SK-N-SH treated with all-trans-retinoic acid at 6 μM for 48 hours (cell line): ENCODE data around the gene AKAP1.

Source experiments
- ATAC-seq: fragments of 200-7000 bp; cut with Tn5 transposase; 3 replicates; pipeline ENCODE4 v1.9.1; 2020; ENCODE audit warnings: mild to moderate bottlenecking, moderate library complexity
- ARNTL ChIP-seq: fragments of 450-650 bp; formaldehyde crosslinking; IDR thresholded peaks from 2 replicates; pipeline ENCODE4 v1.5.0; 2020; ENCODE audit warnings: low read depth, mild to moderate bottlenecking, moderate library complexity, borderline replicate concordance
- BACH2 ChIP-seq: fragments of 250-450 bp; sonication (Bioruptor Pico); IDR thresholded peaks from 2 replicates; pipeline ENCODE4 v1.9.0; 2021; ENCODE audit warnings: mild to moderate bottlenecking, borderline replicate concordance
- CSDC2 ChIP-seq: fragments of 250-450 bp; sonication (Bioruptor Pico); IDR thresholded peaks from 2 replicates; pipeline ENCODE4 v1.5.0; 2020; ENCODE audit warnings: mild to moderate bottlenecking, moderate library complexity
- ESRRG ChIP-seq: fragments of 250-450 bp; sonication (Bioruptor Pico); IDR thresholded peaks from 2 replicates; pipeline ENCODE4 v1.6.1; 2021; ENCODE audit warnings: mild to moderate bottlenecking
- GLIS3 ChIP-seq: fragments of 250-450 bp; sonication (Bioruptor Pico); IDR thresholded peaks from 2 replicates; pipeline ENCODE4 v1.5.0; 2020; ENCODE audit warnings: mild to moderate bottlenecking, moderate library complexity
- ISL1 ChIP-seq: fragments of 250-450 bp; sonication (Bioruptor Pico); IDR thresholded peaks from 2 replicates; pipeline ENCODE4 v2.1.2; 2022; ENCODE audit warnings: mild to moderate bottlenecking, moderate library complexity
- OSR1 ChIP-seq: fragments of 250-450 bp; sonication (Bioruptor Pico); IDR thresholded peaks from 2 replicates; pipeline ENCODE4 v1.8.0; 2022; ENCODE audit warnings: moderate library complexity, mild to moderate bottlenecking, inconsistent platforms
- PPARA ChIP-seq: fragments of 250-450 bp; sonication (Bioruptor Pico); IDR thresholded peaks from 2 replicates; pipeline ENCODE4 v1.5.0; 2020; ENCODE audit warnings: mild to moderate bottlenecking, borderline replicate concordance
- RARB ChIP-seq: fragments of 250-450 bp; sonication (Bioruptor Pico); IDR thresholded peaks from 2 replicates; pipeline ENCODE4 v1.8.0; 2021; ENCODE audit warnings: mild to moderate bottlenecking, moderate library complexity
- SNAI2 ChIP-seq: fragments of 250-450 bp; sonication (Bioruptor Pico); IDR thresholded peaks from 2 replicates; pipeline ENCODE4 v1.5.0; 2020; ENCODE audit warnings: mild to moderate bottlenecking, moderate library complexity
- TCF4 ChIP-seq: fragments of 250-450 bp; sonication (Bioruptor Pico); IDR thresholded peaks from 2 replicates; pipeline ENCODE4 v1.8.0; 2021; ENCODE audit warnings: mild to moderate bottlenecking, moderate library complexity, borderline replicate concordance
- TOX ChIP-seq: fragments of 250-450 bp; sonication (Bioruptor Pico); IDR thresholded peaks from 2 replicates; pipeline ENCODE4 v1.8.0; 2021; ENCODE audit warnings: mild to moderate bottlenecking, moderate library complexity, borderline replicate concordance
- ZC3H10 ChIP-seq: fragments of 250-450 bp; sonication (Bioruptor Pico); IDR thresholded peaks from 2 replicates; pipeline ENCODE4 v1.5.1; 2021; ENCODE audit warnings: mild to moderate bottlenecking, moderate library complexity
- ZFP3 ChIP-seq: fragments of 250-450 bp; sonication (Bioruptor Pico); IDR thresholded peaks from 2 replicates; pipeline ENCODE4 v1.5.0; 2020; ENCODE audit warnings: mild to moderate bottlenecking, moderate library complexity
- ZFP30 ChIP-seq: fragments of 450-650 bp; formaldehyde crosslinking; IDR thresholded peaks from 2 replicates; pipeline ENCODE4 v1.5.0; 2022; ENCODE audit warnings: mild to moderate bottlenecking, moderate library complexity
- ZNF565 ChIP-seq: fragments of 450-650 bp; formaldehyde crosslinking; conservative IDR thresholded peaks from 2 replicates; pipeline ENCODE4 v1.5.0; 2020; ENCODE audit warnings: low read depth, mild to moderate bottlenecking, moderate library complexity
- ZNF70 ChIP-seq: fragments of 450-650 bp; formaldehyde crosslinking; IDR thresholded peaks from 2 replicates; pipeline ENCODE4 v1.5.0; 2020; ENCODE audit warnings: mild to moderate bottlenecking, moderate library complexity
- ZNF8 ChIP-seq: fragments of 450-650 bp; formaldehyde crosslinking; IDR thresholded peaks from 2 replicates; pipeline ENCODE4 v1.5.0; 2020; ENCODE audit warnings: mild to moderate bottlenecking, moderate library complexity
- TF ChIP-seq, protein P1 (sequence below): fragments of 250-450 bp; sonication (Bioruptor Pico); IDR thresholded peaks from 2 replicates; pipeline ENCODE4 v1.5.1; 2020; ENCODE audit warnings: low read depth, mild to moderate bottlenecking, moderate library complexity
- TF ChIP-seq, protein P2 (sequence below): fragments of 250-450 bp; sonication (Bioruptor Pico); IDR thresholded peaks from 2 replicates; pipeline ENCODE4 v1.8.0; 2020; ENCODE audit warnings: mild to moderate bottlenecking, moderate library complexity, borderline replicate concordance
- TF ChIP-seq, protein P3 (sequence below): fragments of 250-450 bp; sonication (Bioruptor Pico); IDR thresholded peaks from 2 replicates; pipeline ENCODE4 v1.5.1; 2021; ENCODE audit warnings: mild to moderate bottlenecking, moderate library complexity
- TF ChIP-seq, protein P4 (sequence below): fragments of 250-450 bp; sonication (Bioruptor Pico); IDR thresholded peaks from 2 replicates; pipeline ENCODE4 v1.8.0; 2021; ENCODE audit warnings: low read depth, mild to moderate bottlenecking, moderate library complexity, borderline replicate concordance
- TF ChIP-seq, protein P5 (sequence below): fragments of 250-450 bp; sonication (Bioruptor Pico); IDR thresholded peaks from 2 replicates; pipeline ENCODE4 v1.5.0; 2020; ENCODE audit warnings: mild to moderate bottlenecking, moderate library complexity

AKAP1 gene, protein sequence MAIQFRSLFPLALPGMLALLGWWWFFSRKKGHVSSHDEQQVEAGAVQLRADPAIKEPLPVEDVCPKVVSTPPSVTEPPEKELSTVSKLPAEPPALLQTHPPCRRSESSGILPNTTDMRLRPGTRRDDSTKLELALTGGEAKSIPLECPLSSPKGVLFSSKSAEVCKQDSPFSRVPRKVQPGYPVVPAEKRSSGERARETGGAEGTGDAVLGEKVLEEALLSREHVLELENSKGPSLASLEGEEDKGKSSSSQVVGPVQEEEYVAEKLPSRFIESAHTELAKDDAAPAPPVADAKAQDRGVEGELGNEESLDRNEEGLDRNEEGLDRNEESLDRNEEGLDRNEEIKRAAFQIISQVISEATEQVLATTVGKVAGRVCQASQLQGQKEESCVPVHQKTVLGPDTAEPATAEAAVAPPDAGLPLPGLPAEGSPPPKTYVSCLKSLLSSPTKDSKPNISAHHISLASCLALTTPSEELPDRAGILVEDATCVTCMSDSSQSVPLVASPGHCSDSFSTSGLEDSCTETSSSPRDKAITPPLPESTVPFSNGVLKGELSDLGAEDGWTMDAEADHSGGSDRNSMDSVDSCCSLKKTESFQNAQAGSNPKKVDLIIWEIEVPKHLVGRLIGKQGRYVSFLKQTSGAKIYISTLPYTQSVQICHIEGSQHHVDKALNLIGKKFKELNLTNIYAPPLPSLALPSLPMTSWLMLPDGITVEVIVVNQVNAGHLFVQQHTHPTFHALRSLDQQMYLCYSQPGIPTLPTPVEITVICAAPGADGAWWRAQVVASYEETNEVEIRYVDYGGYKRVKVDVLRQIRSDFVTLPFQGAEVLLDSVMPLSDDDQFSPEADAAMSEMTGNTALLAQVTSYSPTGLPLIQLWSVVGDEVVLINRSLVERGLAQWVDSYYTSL

DNA sequence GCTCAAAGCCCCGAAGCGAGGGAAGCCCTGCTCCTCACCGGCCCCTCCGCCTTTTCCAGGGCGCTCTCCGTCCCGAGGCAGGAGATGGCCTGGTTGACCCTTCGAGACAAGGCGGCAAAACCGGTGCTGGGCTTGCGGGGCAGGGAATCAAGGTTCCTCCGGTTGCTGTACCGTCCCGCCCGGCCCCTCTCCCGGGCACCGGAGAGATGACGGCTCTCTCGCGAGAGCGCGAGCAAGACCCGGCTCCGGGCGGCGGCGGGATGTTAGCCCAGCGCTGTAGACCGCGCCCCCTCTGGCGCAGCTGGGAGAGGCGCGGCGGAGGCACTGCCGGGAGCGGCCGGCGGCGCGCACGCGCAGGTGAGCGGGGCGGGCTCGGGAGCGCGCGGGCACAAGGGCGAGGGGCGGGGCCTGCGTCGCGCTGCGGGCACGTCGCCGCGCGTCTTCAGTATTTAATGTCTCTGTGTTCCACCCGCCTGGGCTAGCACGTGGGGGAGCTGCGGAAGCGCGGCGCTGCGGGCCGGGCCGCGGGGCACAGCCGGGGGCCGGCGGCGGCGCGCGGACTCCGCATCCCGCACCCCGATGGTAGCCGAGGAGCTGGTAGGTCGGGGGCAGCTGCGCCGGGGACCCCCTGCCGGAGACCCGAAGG is at the start of gene AKAP1:
TSS of gene AKAP1 (plus strand) at position 445 of the 646 bp plus-strand sequence. CDS start 20,219 bp downstream, outside the sequence.
- ATAC-seq = peak; percentile 94
- no peak for TF ChIP-seq ISL1 (CRISPR knock-in tag)
- no peak for TF ChIP-seq ZNF8 (CRISPR knock-in tag)
- TF ChIP-seq TCF4 = no peak
- no peak for TF ChIP-seq BACH2 (CRISPR knock-in tag)
- no peak for TF ChIP-seq PPARA (CRISPR knock-in tag)
- no peak for TF ChIP-seq OSR1
- TF ChIP-seq ZNF565 (CRISPR knock-in tag) = no peak
- peak; percentile 96 for TF ChIP-seq GLIS3
- TF ChIP-seq RARB = no peak
- TF ChIP-seq ZNF70 (CRISPR knock-in tag) = 0 out of 2 replicates have a peak, but pooled peaks have one; percentile 33
- TF ChIP-seq, protein P1, sequence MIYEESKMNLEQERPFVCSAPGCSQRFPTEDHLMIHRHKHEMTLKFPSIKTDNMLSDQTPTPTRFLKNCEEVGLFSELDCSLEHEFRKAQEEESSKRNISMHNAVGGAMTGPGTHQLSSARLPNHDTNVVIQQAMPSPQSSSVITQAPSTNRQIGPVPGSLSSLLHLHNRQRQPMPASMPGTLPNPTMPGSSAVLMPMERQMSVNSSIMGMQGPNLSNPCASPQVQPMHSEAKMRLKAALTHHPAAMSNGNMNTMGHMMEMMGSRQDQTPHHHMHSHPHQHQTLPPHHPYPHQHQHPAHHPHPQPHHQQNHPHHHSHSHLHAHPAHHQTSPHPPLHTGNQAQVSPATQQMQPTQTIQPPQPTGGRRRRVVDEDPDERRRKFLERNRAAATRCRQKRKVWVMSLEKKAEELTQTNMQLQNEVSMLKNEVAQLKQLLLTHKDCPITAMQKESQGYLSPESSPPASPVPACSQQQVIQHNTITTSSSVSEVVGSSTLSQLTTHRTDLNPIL (CRISPR knock-in tag) = no peak
- no peak for TF ChIP-seq SNAI2 (CRISPR knock-in tag)
- no peak for TF ChIP-seq ESRRG (CRISPR knock-in tag)
- 0 out of 2 replicates have a peak, but pooled peaks have one; percentile 18 for TF ChIP-seq ARNTL (CRISPR knock-in tag)
- TF ChIP-seq, protein P2, sequence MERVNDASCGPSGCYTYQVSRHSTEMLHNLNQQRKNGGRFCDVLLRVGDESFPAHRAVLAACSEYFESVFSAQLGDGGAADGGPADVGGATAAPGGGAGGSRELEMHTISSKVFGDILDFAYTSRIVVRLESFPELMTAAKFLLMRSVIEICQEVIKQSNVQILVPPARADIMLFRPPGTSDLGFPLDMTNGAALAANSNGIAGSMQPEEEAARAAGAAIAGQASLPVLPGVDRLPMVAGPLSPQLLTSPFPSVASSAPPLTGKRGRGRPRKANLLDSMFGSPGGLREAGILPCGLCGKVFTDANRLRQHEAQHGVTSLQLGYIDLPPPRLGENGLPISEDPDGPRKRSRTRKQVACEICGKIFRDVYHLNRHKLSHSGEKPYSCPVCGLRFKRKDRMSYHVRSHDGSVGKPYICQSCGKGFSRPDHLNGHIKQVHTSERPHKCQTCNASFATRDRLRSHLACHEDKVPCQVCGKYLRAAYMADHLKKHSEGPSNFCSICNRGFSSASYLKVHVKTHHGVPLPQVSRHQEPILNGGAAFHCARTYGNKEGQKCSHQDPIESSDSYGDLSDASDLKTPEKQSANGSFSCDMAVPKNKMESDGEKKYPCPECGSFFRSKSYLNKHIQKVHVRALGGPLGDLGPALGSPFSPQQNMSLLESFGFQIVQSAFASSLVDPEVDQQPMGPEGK (CRISPR knock-in tag) = no peak
- TF ChIP-seq, protein P3, sequence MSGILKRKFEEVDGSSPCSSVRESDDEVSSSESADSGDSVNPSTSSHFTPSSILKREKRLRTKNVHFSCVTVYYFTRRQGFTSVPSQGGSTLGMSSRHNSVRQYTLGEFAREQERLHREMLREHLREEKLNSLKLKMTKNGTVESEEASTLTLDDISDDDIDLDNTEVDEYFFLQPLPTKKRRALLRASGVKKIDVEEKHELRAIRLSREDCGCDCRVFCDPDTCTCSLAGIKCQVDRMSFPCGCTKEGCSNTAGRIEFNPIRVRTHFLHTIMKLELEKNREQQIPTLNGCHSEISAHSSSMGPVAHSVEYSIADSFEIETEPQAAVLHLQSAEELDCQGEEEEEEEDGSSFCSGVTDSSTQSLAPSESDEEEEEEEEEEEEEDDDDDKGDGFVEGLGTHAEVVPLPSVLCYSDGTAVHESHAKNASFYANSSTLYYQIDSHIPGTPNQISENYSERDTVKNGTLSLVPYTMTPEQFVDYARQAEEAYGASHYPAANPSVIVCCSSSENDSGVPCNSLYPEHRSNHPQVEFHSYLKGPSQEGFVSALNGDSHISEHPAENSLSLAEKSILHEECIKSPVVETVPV (CRISPR knock-in tag) = no peak
- peak; percentile 64; the same call in 1 of the 2 replicates for TF ChIP-seq ZFP3
- TF ChIP-seq, protein P4, sequence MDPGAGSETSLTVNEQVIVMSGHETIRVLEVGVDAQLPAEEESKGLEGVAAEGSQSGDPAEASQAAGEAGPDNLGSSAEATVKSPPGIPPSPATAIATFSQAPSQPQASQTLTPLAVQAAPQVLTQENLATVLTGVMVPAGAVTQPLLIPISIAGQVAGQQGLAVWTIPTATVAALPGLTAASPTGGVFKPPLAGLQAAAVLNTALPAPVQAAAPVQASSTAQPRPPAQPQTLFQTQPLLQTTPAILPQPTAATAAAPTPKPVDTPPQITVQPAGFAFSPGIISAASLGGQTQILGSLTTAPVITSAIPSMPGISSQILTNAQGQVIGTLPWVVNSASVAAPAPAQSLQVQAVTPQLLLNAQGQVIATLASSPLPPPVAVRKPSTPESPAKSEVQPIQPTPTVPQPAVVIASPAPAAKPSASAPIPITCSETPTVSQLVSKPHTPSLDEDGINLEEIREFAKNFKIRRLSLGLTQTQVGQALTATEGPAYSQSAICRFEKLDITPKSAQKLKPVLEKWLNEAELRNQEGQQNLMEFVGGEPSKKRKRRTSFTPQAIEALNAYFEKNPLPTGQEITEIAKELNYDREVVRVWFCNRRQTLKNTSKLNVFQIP (CRISPR knock-in tag) = no peak
- no peak for TF ChIP-seq ZFP30 (CRISPR knock-in tag)
- no peak for TF ChIP-seq TOX
- TF ChIP-seq ZC3H10 (CRISPR knock-in tag) = no peak
- 0 out of 2 replicates have a peak, but pooled peaks have one; percentile 15 for TF ChIP-seq CSDC2
- TF ChIP-seq, protein P5, sequence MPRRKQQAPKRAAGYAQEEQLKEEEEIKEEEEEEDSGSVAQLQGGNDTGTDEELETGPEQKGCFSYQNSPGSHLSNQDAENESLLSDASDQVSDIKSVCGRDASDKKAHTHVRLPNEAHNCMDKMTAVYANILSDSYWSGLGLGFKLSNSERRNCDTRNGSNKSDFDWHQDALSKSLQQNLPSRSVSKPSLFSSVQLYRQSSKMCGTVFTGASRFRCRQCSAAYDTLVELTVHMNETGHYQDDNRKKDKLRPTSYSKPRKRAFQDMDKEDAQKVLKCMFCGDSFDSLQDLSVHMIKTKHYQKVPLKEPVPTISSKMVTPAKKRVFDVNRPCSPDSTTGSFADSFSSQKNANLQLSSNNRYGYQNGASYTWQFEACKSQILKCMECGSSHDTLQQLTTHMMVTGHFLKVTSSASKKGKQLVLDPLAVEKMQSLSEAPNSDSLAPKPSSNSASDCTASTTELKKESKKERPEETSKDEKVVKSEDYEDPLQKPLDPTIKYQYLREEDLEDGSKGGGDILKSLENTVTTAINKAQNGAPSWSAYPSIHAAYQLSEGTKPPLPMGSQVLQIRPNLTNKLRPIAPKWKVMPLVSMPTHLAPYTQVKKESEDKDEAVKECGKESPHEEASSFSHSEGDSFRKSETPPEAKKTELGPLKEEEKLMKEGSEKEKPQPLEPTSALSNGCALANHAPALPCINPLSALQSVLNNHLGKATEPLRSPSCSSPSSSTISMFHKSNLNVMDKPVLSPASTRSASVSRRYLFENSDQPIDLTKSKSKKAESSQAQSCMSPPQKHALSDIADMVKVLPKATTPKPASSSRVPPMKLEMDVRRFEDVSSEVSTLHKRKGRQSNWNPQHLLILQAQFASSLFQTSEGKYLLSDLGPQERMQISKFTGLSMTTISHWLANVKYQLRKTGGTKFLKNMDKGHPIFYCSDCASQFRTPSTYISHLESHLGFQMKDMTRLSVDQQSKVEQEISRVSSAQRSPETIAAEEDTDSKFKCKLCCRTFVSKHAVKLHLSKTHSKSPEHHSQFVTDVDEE (CRISPR knock-in tag) = peak; percentile 63; the same call in 1 of the 2 replicates
